Activated naive CD4-positive, alpha-beta T cell treated with anti-CD3 and anti-CD28 coated beads for 36 hours (primary cell): Measurements from ENCODE around the gene MARVELD3. TPM values are rescaled to one million over a fixed set of nuclear protein-coding genes. Genes with fewer than 3 reads are reported as not detected.
"Not testable (repeated sequence)": the region's sequence is repeated elsewhere in the genome, so short reads cannot be mapped to it uniquely, and the experiment has no call there.

Experiments
- CTCF ChIA-PET: fragments of 350-600 bp; sonication (Branson Sonifier 250); formaldehyde crosslinking; loops from one replicate; lab custom pipeline; 2021; ENCODE audit warnings: antibody characterized with exemption; lab: Charles Lee
- DNase-seq: peaks from one replicate; pipeline ENCODE4 v3.0.0-alpha.2; 2020
- H3K27ac Mint-ChIP-seq: one replicate; pipeline ENCODE4 v1.8.0; 2021; ENCODE audit warnings: mild to moderate bottlenecking, mixed read lengths
- H3K27me3 Mint-ChIP-seq: one replicate; pipeline ENCODE4 v1.8.0; 2021; ENCODE audit warnings: low read depth, mixed read lengths
- H3K36me3 Mint-ChIP-seq: one replicate; pipeline ENCODE4 v1.8.0; 2021; ENCODE audit warnings: low read depth, mixed read lengths
- H3K4me1 Mint-ChIP-seq: one replicate; pipeline ENCODE4 v1.8.0; 2021; ENCODE audit warnings: low read depth, mixed read lengths
- H3K4me3 Mint-ChIP-seq: one replicate; pipeline ENCODE4 v1.8.0; 2021; ENCODE audit warnings: mild to moderate bottlenecking, moderate library complexity, mixed read lengths
- H3K9me3 Mint-ChIP-seq: one replicate; pipeline ENCODE4 v1.8.0; 2021; ENCODE audit warnings: mixed read lengths
- intact Hi-C: fragments of 100-400 bp; cut with micrococcal nuclease; formaldehyde crosslinking; loops from one replicate; pipeline ENCODE4 v1.15.1; 2023
- total RNA-seq, 2 experiments: library from RNA; stranded (reverse); gene quantifications; one replicate each; pipeline ENCODE4 v1.2.3, GENCODE V29; 2021

Gene MARVELD3
- total RNA-seq, 2 experiments from 2014 or later, result not detected

DNA sequence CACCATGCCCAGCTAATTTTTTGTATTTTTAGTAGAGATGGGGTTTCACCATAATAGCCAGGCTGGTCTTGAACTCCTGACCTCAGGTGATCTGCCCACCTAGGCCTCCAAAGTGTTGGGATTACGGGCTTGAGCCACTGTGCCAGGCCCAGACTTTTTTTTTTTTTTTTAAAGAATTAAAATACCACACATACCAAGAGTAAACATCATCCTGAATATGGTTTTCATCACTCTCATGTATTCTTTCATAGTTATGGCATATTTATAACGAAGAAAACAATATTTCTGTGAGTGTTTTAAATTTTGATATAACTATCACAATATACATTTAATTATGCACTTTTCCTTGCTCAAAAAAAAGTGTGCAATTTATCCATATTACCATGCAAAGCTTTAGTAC, 48.2 kb downstream of the MARVELD3 start:
- no peaks in the 10 kb centered on the region for H3K9me3 Mint-ChIP-seq
- peaks cover 6% of the 10 kb centered on the region for H3K4me1 Mint-ChIP-seq
- intact Hi-C loops, result no loop called here
- CTCF ChIA-PET, result no interaction called here
- H3K4me3 Mint-ChIP-seq, result no peak overlapping the region
- DNase-seq, result no peak
- no peaks in the 10 kb centered on the region for H3K27me3 Mint-ChIP-seq
- H3K36me3 Mint-ChIP-seq, result peaks cover 14% of the 10 kb centered on the region
- H3K27ac Mint-ChIP-seq, result no peak overlapping the region

DNA sequence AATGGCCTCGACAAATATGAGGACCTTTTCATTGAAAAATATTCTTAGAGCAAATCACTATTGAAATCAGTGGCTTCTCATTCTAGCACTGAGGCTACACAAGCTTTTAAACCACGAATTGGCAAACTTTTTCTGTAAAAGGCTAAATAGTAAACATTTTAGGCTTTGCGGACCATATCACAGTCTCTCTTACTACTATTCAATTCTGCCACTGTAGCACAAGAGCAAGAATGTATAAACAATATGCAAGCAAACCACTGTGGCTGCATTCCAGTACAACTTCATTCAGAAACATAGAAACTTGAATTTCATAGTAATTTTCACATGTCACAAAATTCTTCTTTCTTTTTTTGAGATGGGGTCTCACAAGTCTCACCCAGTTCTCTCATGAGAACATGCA, 49.4 kb downstream of the MARVELD3 start:
- H3K9me3 Mint-ChIP-seq, result no peaks in the 10 kb centered on the region
- intact Hi-C loops, result no loop called here
- no peak overlapping the region for H3K27ac Mint-ChIP-seq
- DNase-seq, result no peak
- peaks cover 12% of the 10 kb centered on the region for H3K36me3 Mint-ChIP-seq
- no peak overlapping the region for H3K4me3 Mint-ChIP-seq
- CTCF ChIA-PET, result no interaction called here
- H3K4me1 Mint-ChIP-seq, result peaks cover 6% of the 10 kb centered on the region
- H3K27me3 Mint-ChIP-seq, result no peaks in the 10 kb centered on the region

DNA sequence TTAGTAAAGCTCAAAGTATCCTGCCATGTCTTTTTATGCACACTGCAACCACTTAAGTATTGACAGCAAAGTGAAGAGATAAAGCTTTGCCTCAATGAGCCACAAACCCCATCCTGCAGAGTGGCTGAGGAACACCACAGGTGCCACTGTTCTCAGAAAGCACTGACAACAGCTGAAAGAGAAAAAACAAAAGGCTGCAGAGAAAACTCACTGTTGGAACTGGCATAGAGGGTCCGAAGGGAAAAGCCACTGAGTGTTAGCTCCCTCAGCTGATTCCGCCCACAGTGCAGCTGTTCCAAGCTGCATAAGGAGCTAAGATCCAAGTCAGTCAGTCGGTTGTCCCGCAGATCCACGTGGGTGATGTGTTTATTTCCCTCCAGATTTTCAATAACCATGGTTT, 50.3 kb downstream of the MARVELD3 start:
- Mint-ChIP-seq H3K4me1 (peaks cover 6% of the 10 kb centered on the region), H3K36me3 (peaks cover 15% of the 10 kb centered on the region), H3K9me3 (no peaks in the 10 kb centered on the region), H3K27ac (no peak overlapping the region), H3K4me3 (no peak overlapping the region), H3K27me3 (no peaks in the 10 kb centered on the region)
- intact Hi-C loops, result no loop called here
- DNase-seq, result no peak
- CTCF ChIA-PET, result interaction anchor here (0.6 kb wide), 1 partner anchor 45 kb away, joined by 3 read pairs; no protein-coding TSS in a partner anchor

DNA sequence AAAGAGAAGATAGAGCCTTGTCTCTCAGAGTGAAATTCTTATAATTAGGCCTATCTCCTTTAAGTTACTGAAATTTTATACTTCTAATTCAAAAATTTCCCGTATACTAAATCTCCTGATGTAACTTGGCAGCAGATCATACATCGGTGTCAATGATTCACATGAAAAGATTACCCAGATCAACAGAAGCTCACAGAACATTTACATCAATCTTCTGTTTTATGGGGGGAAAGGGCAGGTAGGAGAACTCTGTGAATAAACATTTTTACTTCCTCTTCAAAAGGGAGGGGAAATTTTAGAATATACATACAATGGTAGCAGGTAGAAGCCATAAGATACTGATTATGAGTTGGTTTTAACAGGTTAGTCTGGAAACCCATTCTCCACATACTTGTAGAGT, 55.4 kb downstream of the MARVELD3 start:
- peaks cover 27% of the 10 kb centered on the region for H3K36me3 Mint-ChIP-seq
- intact Hi-C loops, result no loop called here
- no peaks in the 10 kb centered on the region for H3K27me3 Mint-ChIP-seq
- CTCF ChIA-PET, result interaction anchor here (0.6 kb wide), 1 partner anchor 200 kb away, joined by 6 read pairs; no protein-coding TSS in a partner anchor
- DNase-seq, result no peak
- H3K27ac Mint-ChIP-seq, result no peak overlapping the region
- peaks cover 2% of the 10 kb centered on the region for H3K9me3 Mint-ChIP-seq
- H3K4me1 Mint-ChIP-seq, result peaks cover 1% of the 10 kb centered on the region
- no peak overlapping the region for H3K4me3 Mint-ChIP-seq

DNA sequence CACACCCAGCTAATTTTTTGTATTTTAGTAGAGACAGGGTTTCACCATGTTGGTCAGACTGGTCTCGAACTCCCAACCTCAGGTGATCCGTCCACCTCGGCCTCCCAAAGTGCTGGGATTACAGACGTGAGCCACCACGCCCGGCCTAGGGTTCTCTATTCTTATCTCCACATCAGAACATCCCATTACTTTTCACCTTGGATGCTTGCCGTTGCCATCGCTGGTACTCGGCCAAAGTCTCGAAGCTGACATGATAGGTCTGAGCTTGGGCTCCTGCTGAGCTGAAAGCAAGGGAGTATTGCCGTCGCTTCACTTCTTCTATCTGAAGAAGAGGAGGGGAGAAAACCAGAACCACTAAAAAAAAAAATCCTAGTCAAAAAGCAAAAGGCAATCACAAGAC, 58.3 kb downstream of the MARVELD3 start:
- DNase-seq, H3K4me1 Mint-ChIP-seq, H3K27ac Mint-ChIP-seq, H3K27me3 Mint-ChIP-seq, H3K4me3 Mint-ChIP-seq, intact Hi-C loops, CTCF ChIA-PET, H3K9me3 Mint-ChIP-seq: not testable (repeated sequence)
- H3K36me3 Mint-ChIP-seq, result peaks cover 30% of the 10 kb centered on the region

Other genes with a start within 250 kb of the MARVELD3 start
- gene TLE7, start 184.1 kb upstream of the MARVELD3 start, total RNA-seq, result not detected
- 1 to 10 TPM; 6.9 to 7.1 TPM for gene ZNF23, start 163.9 kb upstream of the MARVELD3 start, total RNA-seq
- gene ZNF19, start 136.9 kb upstream of the MARVELD3 start, total RNA-seq, result 1 to 10 TPM; 1.2 to 1.6 TPM
- not detected for gene CHST4, start 99.8 kb upstream of the MARVELD3 start, total RNA-seq
- gene TAT, start 49.1 kb upstream of the MARVELD3 start, total RNA-seq, result not detected
- gene PHLPP2, start 98.5 kb downstream of the MARVELD3 start, total RNA-seq, result 1 to 10 TPM; 6.0 to 6.9 TPM
- 10 to 100 TPM; 56.4 to 59.3 TPM for gene AP1G1, start 182.7 kb downstream of the MARVELD3 start, total RNA-seq
- gene ATXN1L, start 219.8 kb downstream of the MARVELD3 start, total RNA-seq, result 10 to 100 TPM; 11.3 to 11.9 TPM